Measurements from ENCODE around the gene PFN3. TPM values are rescaled to one million over a fixed set of nuclear protein-coding genes. Genes with fewer than 3 reads are reported as not detected.

PFN3 gene
- total and polyA plus RNA-seq, 2 experiments from 2014 or later: 1.9 to 2.0 TPM

DNA sequence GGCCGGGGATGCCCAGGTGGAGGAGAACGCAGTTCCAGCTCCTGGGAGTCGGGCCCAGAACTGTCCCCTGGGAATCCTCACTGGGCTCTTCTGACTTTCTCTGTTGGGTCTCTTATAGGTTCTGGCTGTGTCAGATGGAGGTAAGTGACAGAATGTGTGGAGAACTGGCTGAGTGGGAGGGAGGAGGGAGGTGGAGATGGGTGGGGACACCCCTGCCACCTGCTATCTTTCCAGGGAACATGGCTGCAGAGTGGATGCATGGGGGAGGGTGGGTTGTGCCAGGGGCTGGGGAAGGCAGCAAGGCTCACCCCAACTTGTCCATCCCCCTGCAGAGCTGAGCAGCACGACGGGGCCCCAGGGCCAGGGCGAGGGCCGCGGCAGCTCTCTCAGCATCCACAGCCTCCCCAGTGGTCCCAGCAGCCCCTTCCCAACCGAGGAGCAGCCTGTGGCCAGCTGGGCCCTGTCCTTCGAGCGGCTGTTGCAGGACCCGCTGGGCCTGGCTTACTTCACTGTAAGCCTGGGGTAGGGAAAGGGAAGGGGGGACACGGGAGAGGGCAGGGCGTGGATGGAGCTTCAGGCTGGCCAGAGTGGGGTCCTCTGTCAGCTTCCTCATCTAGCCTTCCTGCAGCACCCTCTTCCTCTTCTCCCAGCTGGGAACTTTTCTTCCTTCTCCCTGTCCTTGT is 34.5 kb downstream of the PFN3 start:
- Histone ChIP-seq H3K36me3 (ENCODE audit: insufficient read depth) (no peaks in the 10 kb centered on the region), H3K27ac (ENCODE audit: low read depth) (peak overlapping the region; percentile 95), H3K4me2 (peak overlapping the region; percentile 97), H3F3A (replicated peaks; ENCODE audit: low read depth) (peaks cover 27% of the 10 kb centered on the region; the same call in 1 of the 2 replicates), H3K4me3 (peak overlapping the region; percentile 84), H3K9me2 (ENCODE audit: insufficient read depth) (no peaks in the 10 kb centered on the region), H3K27me3 (ENCODE audit: insufficient read depth) (peaks cover 20% of the 10 kb centered on the region), H3K79me2 (replicated peaks; ENCODE audit: insufficient read depth) (no peaks in the 10 kb centered on the region), H3K4me1 (ENCODE audit: insufficient read depth) (peaks cover 52% of the 10 kb centered on the region), H2AFZ (peak overlapping the region; percentile 89; the same call in 1 of the 2 replicates), H4K20me1 (replicated peaks; ENCODE audit: insufficient read depth) (no peaks in the 10 kb centered on the region; the same call in 1 of the 2 replicates)
- ATAC-seq: no peak
- DNase-seq (ENCODE audit: low spot score): peak; percentile 24
- H3K36me3 Mint-ChIP-seq (ENCODE audit: low read depth): peaks cover 11% of the 10 kb centered on the region
- H3K27me3 Mint-ChIP-seq (ENCODE audit: insufficient read depth, low read depth, poor library complexity): peaks cover 34% of the 10 kb centered on the region
- peak overlapping the region; percentile 90 for H3K4me3 Mint-ChIP-seq
- TF ChIP-seq EZH2 (IDR thresholded peaks at IDR 0.05; ENCODE audit: low read depth, unreplicated experiment) (no peak), NANOG (IDR thresholded peaks at IDR 0.05; ENCODE audit: borderline replicate concordance) (no peak), JUNB (IDR thresholded peaks at IDR 0.05; ENCODE audit: unreplicated experiment) (no peak), CREB1 (CRISPR knock-in tag; IDR thresholded peaks at IDR 0.05; ENCODE audit: low read depth) (no peak), ZNF114 (CRISPR knock-in tag; IDR thresholded peaks at IDR 0.05) (no peak), POLR2AphosphoS5 (IDR thresholded peaks at IDR 0.05; ENCODE audit: low read depth) (no peak), EZH2phosphoT487 (IDR thresholded peaks at IDR 0.05; ENCODE audit: unreplicated experiment) (no peak), ZNF331 (CRISPR knock-in tag; IDR thresholded peaks at IDR 0.05; ENCODE audit: low read depth) (no peak), STAT1 (IDR thresholded peaks at IDR 0.05; ENCODE audit: unreplicated experiment) (no peak)
- TF ChIP-seq, protein P1, sequence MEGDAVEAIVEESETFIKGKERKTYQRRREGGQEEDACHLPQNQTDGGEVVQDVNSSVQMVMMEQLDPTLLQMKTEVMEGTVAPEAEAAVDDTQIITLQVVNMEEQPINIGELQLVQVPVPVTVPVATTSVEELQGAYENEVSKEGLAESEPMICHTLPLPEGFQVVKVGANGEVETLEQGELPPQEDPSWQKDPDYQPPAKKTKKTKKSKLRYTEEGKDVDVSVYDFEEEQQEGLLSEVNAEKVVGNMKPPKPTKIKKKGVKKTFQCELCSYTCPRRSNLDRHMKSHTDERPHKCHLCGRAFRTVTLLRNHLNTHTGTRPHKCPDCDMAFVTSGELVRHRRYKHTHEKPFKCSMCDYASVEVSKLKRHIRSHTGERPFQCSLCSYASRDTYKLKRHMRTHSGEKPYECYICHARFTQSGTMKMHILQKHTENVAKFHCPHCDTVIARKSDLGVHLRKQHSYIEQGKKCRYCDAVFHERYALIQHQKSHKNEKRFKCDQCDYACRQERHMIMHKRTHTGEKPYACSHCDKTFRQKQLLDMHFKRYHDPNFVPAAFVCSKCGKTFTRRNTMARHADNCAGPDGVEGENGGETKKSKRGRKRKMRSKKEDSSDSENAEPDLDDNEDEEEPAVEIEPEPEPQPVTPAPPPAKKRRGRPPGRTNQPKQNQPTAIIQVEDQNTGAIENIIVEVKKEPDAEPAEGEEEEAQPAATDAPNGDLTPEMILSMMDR (conservative IDR thresholded peaks at IDR 0.05; ENCODE audit: low read depth in 2 of 2): no peak
- TF ChIP-seq, protein P2, sequence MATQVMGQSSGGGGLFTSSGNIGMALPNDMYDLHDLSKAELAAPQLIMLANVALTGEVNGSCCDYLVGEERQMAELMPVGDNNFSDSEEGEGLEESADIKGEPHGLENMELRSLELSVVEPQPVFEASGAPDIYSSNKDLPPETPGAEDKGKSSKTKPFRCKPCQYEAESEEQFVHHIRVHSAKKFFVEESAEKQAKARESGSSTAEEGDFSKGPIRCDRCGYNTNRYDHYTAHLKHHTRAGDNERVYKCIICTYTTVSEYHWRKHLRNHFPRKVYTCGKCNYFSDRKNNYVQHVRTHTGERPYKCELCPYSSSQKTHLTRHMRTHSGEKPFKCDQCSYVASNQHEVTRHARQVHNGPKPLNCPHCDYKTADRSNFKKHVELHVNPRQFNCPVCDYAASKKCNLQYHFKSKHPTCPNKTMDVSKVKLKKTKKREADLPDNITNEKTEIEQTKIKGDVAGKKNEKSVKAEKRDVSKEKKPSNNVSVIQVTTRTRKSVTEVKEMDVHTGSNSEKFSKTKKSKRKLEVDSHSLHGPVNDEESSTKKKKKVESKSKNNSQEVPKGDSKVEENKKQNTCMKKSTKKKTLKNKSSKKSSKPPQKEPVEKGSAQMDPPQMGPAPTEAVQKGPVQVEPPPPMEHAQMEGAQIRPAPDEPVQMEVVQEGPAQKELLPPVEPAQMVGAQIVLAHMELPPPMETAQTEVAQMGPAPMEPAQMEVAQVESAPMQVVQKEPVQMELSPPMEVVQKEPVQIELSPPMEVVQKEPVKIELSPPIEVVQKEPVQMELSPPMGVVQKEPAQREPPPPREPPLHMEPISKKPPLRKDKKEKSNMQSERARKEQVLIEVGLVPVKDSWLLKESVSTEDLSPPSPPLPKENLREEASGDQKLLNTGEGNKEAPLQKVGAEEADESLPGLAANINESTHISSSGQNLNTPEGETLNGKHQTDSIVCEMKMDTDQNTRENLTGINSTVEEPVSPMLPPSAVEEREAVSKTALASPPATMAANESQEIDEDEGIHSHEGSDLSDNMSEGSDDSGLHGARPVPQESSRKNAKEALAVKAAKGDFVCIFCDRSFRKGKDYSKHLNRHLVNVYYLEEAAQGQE (IDR thresholded peaks at IDR 0.05; ENCODE audit: unreplicated experiment): no peak
- TF ChIP-seq, protein P3, sequence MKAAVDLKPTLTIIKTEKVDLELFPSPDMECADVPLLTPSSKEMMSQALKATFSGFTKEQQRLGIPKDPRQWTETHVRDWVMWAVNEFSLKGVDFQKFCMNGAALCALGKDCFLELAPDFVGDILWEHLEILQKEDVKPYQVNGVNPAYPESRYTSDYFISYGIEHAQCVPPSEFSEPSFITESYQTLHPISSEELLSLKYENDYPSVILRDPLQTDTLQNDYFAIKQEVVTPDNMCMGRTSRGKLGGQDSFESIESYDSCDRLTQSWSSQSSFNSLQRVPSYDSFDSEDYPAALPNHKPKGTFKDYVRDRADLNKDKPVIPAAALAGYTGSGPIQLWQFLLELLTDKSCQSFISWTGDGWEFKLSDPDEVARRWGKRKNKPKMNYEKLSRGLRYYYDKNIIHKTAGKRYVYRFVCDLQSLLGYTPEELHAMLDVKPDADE (IDR thresholded peaks at IDR 0.05): no peak
- TF ChIP-seq, protein P4, sequence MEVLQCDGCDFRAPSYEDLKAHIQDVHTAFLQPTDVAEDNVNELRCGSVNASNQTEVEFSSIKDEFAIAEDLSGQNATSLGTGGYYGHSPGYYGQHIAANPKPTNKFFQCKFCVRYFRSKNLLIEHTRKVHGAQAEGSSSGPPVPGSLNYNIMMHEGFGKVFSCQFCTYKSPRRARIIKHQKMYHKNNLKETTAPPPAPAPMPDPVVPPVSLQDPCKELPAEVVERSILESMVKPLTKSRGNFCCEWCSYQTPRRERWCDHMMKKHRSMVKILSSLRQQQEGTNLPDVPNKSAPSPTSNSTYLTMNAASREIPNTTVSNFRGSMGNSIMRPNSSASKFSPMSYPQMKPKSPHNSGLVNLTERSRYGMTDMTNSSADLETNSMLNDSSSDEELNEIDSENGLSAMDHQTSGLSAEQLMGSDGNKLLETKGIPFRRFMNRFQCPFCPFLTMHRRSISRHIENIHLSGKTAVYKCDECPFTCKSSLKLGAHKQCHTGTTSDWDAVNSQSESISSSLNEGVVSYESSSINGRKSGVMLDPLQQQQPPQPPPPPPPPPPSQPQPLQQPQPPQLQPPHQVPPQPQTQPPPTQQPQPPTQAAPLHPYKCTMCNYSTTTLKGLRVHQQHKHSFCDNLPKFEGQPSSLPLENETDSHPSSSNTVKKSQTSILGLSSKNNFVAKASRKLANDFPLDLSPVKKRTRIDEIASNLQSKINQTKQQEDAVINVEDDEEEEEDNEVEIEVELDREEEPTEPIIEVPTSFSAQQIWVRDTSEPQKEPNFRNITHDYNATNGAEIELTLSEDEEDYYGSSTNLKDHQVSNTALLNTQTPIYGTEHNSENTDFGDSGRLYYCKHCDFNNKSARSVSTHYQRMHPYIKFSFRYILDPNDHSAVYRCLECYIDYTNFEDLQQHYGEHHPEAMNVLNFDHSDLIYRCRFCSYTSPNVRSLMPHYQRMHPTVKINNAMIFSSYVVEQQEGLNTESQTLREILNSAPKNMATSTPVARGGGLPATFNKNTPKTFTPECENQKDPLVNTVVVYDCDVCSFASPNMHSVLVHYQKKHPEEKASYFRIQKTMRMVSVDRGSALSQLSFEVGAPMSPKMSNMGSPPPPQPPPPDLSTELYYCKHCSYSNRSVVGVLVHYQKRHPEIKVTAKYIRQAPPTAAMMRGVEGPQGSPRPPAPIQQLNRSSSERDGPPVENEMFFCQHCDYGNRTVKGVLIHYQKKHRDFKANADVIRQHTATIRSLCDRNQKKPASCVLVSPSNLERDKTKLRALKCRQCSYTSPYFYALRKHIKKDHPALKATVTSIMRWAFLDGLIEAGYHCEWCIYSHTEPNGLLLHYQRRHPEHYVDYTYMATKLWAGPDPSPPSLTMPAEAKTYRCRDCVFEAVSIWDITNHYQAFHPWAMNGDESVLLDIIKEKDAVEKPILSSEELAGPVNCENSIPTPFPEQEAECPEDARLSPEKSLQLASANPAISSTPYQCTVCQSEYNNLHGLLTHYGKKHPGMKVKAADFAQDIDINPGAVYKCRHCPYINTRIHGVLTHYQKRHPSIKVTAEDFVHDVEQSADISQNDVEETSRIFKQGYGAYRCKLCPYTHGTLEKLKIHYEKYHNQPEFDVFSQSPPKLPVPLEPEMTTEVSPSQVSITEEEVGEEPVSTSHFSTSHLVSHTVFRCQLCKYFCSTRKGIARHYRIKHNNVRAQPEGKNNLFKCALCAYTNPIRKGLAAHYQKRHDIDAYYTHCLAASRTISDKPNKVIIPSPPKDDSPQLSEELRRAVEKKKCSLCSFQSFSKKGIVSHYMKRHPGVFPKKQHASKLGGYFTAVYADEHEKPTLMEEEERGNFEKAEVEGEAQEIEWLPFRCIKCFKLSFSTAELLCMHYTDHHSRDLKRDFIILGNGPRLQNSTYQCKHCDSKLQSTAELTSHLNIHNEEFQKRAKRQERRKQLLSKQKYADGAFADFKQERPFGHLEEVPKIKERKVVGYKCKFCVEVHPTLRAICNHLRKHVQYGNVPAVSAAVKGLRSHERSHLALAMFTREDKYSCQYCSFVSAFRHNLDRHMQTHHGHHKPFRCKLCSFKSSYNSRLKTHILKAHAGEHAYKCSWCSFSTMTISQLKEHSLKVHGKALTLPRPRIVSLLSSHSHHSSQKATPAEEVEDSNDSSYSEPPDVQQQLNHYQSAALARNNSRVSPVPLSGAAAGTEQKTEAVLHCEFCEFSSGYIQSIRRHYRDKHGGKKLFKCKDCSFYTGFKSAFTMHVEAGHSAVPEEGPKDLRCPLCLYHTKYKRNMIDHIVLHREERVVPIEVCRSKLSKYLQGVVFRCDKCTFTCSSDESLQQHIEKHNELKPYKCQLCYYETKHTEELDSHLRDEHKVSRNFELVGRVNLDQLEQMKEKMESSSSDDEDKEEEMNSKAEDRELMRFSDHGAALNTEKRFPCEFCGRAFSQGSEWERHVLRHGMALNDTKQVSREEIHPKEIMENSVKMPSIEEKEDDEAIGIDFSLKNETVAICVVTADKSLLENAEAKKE (CRISPR knock-in tag; IDR thresholded peaks at IDR 0.05): no peak
- H3K27ac Mint-ChIP-seq: peak overlapping the region; percentile 98
- H3K9me3 Mint-ChIP-seq: no peaks in the 10 kb centered on the region; the same call in 2 of the 3 replicates
- H3K4me1 Mint-ChIP-seq: peaks cover 56% of the 10 kb centered on the region

All from GM23338 (cell line).